Measurements from ENCODE around the gene SRCAP. TPM values are rescaled to one million over a fixed set of nuclear protein-coding genes. Genes with fewer than 3 reads are reported as not detected.

SRCAP gene
- total RNA-seq, 1 experiment from 2014 or later = 60.7 TPM

GRCh38 chr16:30651124-30652004 is 47.6 kb upstream of the SRCAP start:
- peak; percentile 58 for DNase-seq (ENCODE audit: unreplicated experiment)
- Mint-ChIP-seq H3K27me3 (ENCODE audit: insufficient read depth, unreplicated experiment) (no peaks in the 10 kb centered on the region), H3K9me3 (ENCODE audit: unreplicated experiment) (no peaks in the 10 kb centered on the region), H3K36me3 (ENCODE audit: insufficient read depth, unreplicated experiment) (peaks cover 47% of the 10 kb centered on the region), H3K4me1 (ENCODE audit: insufficient read depth, unreplicated experiment) (peaks cover 12% of the 10 kb centered on the region), H3K27ac (ENCODE audit: low read depth, unreplicated experiment) (peak overlapping the region; percentile 94), H3K4me3 (ENCODE audit: unreplicated experiment) (peak overlapping the region; percentile 98)
- ChIA-PET CTCF (interaction anchor here (0.6 to 2.0 kb wide), 8 partner anchors 22 to 221 kb away, joined by 3 to 8 read pairs (median 3); partner anchors contain the start of gene DCTPP1), POLR2A (interaction anchor here (0.8 to 3.1 kb wide), 14 partner anchors 8 to 281 kb away, joined by 3 to 22 read pairs (median 4); partner anchors contain the start of genes DCTPP1, FBRS, SRCAP and TBC1D10B)
- intact Hi-C loops (cut with micrococcal nuclease) = no loop called here
- peak; percentile 74 for TF ChIP-seq CTCF (IDR thresholded peaks at IDR 0.05; ENCODE audit: unreplicated experiment)
- TSS peak; percentile 23 for BruUV-seq (replicated peaks)

- Mint-ChIP-seq H3K36me3 (ENCODE audit: insufficient read depth, unreplicated experiment) (peaks cover 52% of the 10 kb centered on the region), H3K27me3 (ENCODE audit: insufficient read depth, unreplicated experiment) (no peaks in the 10 kb centered on the region), H3K4me3 (ENCODE audit: unreplicated experiment) (peak overlapping the region; percentile 98), H3K4me1 (ENCODE audit: insufficient read depth, unreplicated experiment) (peaks cover 12% of the 10 kb centered on the region), H3K9me3 (ENCODE audit: unreplicated experiment) (no peaks in the 10 kb centered on the region), H3K27ac (ENCODE audit: low read depth, unreplicated experiment) (peak overlapping the region; percentile 94)
- ChIA-PET POLR2A (interaction anchor here (1.0 to 2.0 kb wide), 2 partner anchors 11 to 16 kb away, joined by 4 to 7 read pairs; no protein-coding TSS in a partner anchor), CTCF (interaction anchor here (0.6 to 0.7 kb wide), 2 partner anchors 43 to 78 kb away, joined by 3 read pairs; no protein-coding TSS in a partner anchor)
- no TSS peak for BruUV-seq (replicated peaks)
- no peak for TF ChIP-seq CTCF (IDR thresholded peaks at IDR 0.05; ENCODE audit: unreplicated experiment)
- intact Hi-C loops (cut with micrococcal nuclease) = no loop called here
- DNase-seq (ENCODE audit: unreplicated experiment) = no peak
These were observed 47.0 kb upstream of the SRCAP start for GRCh38 chr16:30652005-30652296.

- H3K9me3 Mint-ChIP-seq (ENCODE audit: unreplicated experiment) = no peaks in the 10 kb centered on the region
- H3K36me3 Mint-ChIP-seq (ENCODE audit: insufficient read depth, unreplicated experiment) = peaks cover 52% of the 10 kb centered on the region
- ChIA-PET CTCF (interaction anchor here (0.6 to 0.7 kb wide), 2 partner anchors 55 to 823 kb away, joined by 3 read pairs; no protein-coding TSS in a partner anchor), POLR2A (no interaction called here)
- no TSS peak for BruUV-seq (replicated peaks)
- no peak for TF ChIP-seq CTCF (IDR thresholded peaks at IDR 0.05; ENCODE audit: unreplicated experiment)
- peak overlapping the region; percentile 98 for H3K4me3 Mint-ChIP-seq (ENCODE audit: unreplicated experiment)
- H3K4me1 Mint-ChIP-seq (ENCODE audit: insufficient read depth, unreplicated experiment) = peaks cover 17% of the 10 kb centered on the region
- no peak for DNase-seq (ENCODE audit: unreplicated experiment)
- H3K27ac Mint-ChIP-seq (ENCODE audit: low read depth, unreplicated experiment) = peak overlapping the region; percentile 70
- no peaks in the 10 kb centered on the region for H3K27me3 Mint-ChIP-seq (ENCODE audit: insufficient read depth, unreplicated experiment)
- intact Hi-C loops (cut with micrococcal nuclease) = no loop called here
These were observed 46.3 kb upstream of the SRCAP start for GRCh38 chr16:30652718-30653117.

- CTCF ChIA-PET = interaction anchor here (0.7 kb wide), 1 partner anchor 18 kb away, joined by 3 read pairs; no protein-coding TSS in a partner anchor
- no peak overlapping the region for H3K4me3 Mint-ChIP-seq (ENCODE audit: unreplicated experiment)
- H3K9me3 Mint-ChIP-seq (ENCODE audit: unreplicated experiment) = no peaks in the 10 kb centered on the region
- intact Hi-C loops (cut with micrococcal nuclease) = no loop called here
- POLR2A ChIA-PET = interaction anchor here (1.2 kb wide), 1 partner anchor 19 kb away, joined by 5 read pairs; no protein-coding TSS in a partner anchor
- BruUV-seq (replicated peaks) = no TSS peak
- no peak for DNase-seq (ENCODE audit: unreplicated experiment)
- no peak for TF ChIP-seq CTCF (IDR thresholded peaks at IDR 0.05; ENCODE audit: unreplicated experiment)
- no peak overlapping the region for H3K27ac Mint-ChIP-seq (ENCODE audit: low read depth, unreplicated experiment)
- H3K27me3 Mint-ChIP-seq (ENCODE audit: insufficient read depth, unreplicated experiment) = no peaks in the 10 kb centered on the region
- H3K36me3 Mint-ChIP-seq (ENCODE audit: insufficient read depth, unreplicated experiment) = peaks cover 60% of the 10 kb centered on the region
- peaks cover 17% of the 10 kb centered on the region for H3K4me1 Mint-ChIP-seq (ENCODE audit: insufficient read depth, unreplicated experiment)
These were observed 44.1 kb upstream of the SRCAP start for GRCh38 chr16:30654856-30655255.
